GM21447 (cell line): ENCODE measurements around the gene CCNQ.

Experiments used
- ATAC-seq: cut with Tn5 transposase; IDR thresholded peaks from one replicate; pipeline ENCODE4 v1.9.1; 2021; ENCODE audit not compliant: unreplicated experiment

CCNQ gene

GRCh38 chrX:153578200-153578835 is 20.6 kb downstream of the CCNQ start:
- ATAC-seq: no peak

GRCh38 chrX:153576961-153577360 is 22.0 kb downstream of the CCNQ start:
- ATAC-seq: no peak

- no peak for ATAC-seq
These were observed 22.6 kb downstream of the CCNQ start for GRCh38 chrX:153576239-153576870.

- no peak for ATAC-seq
These were observed 25.0 kb downstream of the CCNQ start for GRCh38 chrX:153573984-153574383.

GRCh38 chrX:153572601-153573000 is 26.3 kb downstream of the CCNQ start:
- no peak for ATAC-seq

- ATAC-seq: no peak
These were observed 27.4 kb downstream of the CCNQ start for GRCh38 chrX:153571534-153571908.

GRCh38 chrX:153569475-153569874 is 29.5 kb downstream of the CCNQ start:
- no peak for ATAC-seq

GRCh38 chrX:153568451-153569011 is 30.4 kb downstream of the CCNQ start:
- ATAC-seq: no peak

GRCh38 chrX:153565996-153566580 is 32.9 kb downstream of the CCNQ start:
- no peak for ATAC-seq

GRCh38 chrX:153564047-153564606 is 34.8 kb downstream of the CCNQ start:
- ATAC-seq: no peak

- no peak for ATAC-seq
These were observed 36.4 kb downstream of the CCNQ start for GRCh38 chrX:153562546-153562945.

GRCh38 chrX:153561337-153561736 is 37.6 kb downstream of the CCNQ start:
- ATAC-seq: no peak

- no peak for ATAC-seq
These were observed 38.5 kb downstream of the CCNQ start for GRCh38 chrX:153560466-153560865.

GRCh38 chrX:153560000-153560399 is 38.9 kb downstream of the CCNQ start:
- ATAC-seq: no peak

GRCh38 chrX:153557618-153558355 is 41.2 kb downstream of the CCNQ start:
- ATAC-seq: no peak

- no peak for ATAC-seq
These were observed 42.2 kb downstream of the CCNQ start for GRCh38 chrX:153556767-153557166.

- ATAC-seq: no peak
These were observed 44.3 kb downstream of the CCNQ start for GRCh38 chrX:153554519-153555167.

GRCh38 chrX:153551135-153551534 is 47.8 kb downstream of the CCNQ start:
- no peak for ATAC-seq

- ATAC-seq: no peak
These were observed 49.1 kb downstream of the CCNQ start for GRCh38 chrX:153549807-153550206.

GRCh38 chrX:153549231-153549630 is 49.7 kb downstream of the CCNQ start:
- no peak for ATAC-seq

GRCh38 chrX:153547195-153547594 is 51.7 kb downstream of the CCNQ start:
- no peak for ATAC-seq
